Keratinocyte (primary cell): ENCODE results near the gene ARID3B.

Source experiments
- CTCF ChIP-seq, 3 experiments: IDR thresholded peaks in 1 of 3; conservative IDR thresholded peaks in 1 of 3; optimal IDR thresholded peaks in 1 of 3; 2 replicates in 2 of 3; 3 replicates in 1 of 3; pipeline versions ENCODE3 to v1.5.1; 2011; ENCODE audit warnings: low read length in 3 of 3, mild to moderate bottlenecking in 3 of 3, moderate library complexity in 2 of 3, control low read depth in 1 of 3, inconsistent platforms in 1 of 3; ENCODE audit not compliant: insufficient read depth in 2 of 3; ENCODE audit errors: extremely low read depth in 1 of 3
- EZH2 ChIP-seq: IDR thresholded peaks from one replicate; pipeline ENCODE4 v1.6.1; 2012; ENCODE audit warnings: inconsistent platforms, mild to moderate bottlenecking, low read length, moderate library complexity

- no peak for TF ChIP-seq CTCF (optimal IDR thresholded peaks at IDR 0.05 in 1 of 3, IDR thresholded peaks at IDR 0.05 in 1 of 3, conservative IDR thresholded peaks at IDR 0.05 in 1 of 3; ENCODE audit: extremely low read depth in 1 of 3, insufficient read depth in 2 of 3, low read length in 3 of 3)
- TF ChIP-seq EZH2 = no peak
Measured at GRCh38 chr15:74631087-74631385, 90.0 kb downstream of the ARID3B start.
